Measurements from ENCODE around the gene RPTOR. TPM values are rescaled to one million over a fixed set of nuclear protein-coding genes. Genes with fewer than 3 reads are reported as not detected.

Gene RPTOR
- total RNA-seq, 1 experiment from 2014 or later, result 58.0 TPM

- Histone ChIP-seq H3K36me3 (ENCODE audit: control insufficient read depth, insufficient read depth, low read length) (no peaks in the 10 kb centered on the region), H3K27ac (ENCODE audit: low read length) (no peak overlapping the region), H3K4me1 (ENCODE audit: control insufficient read depth, insufficient read depth, low read length) (no peaks in the 10 kb centered on the region), H3K27me3 (ENCODE audit: control insufficient read depth, insufficient read depth, low read length) (no peaks in the 10 kb centered on the region), H3K4me3 (ENCODE audit: low read depth in 2 of 2, low read length in 2 of 2) (no peak overlapping the region), H3K9me3 (ENCODE audit: control insufficient read depth, insufficient read depth, low read depth, low read length) (no peaks in the 10 kb centered on the region)
- ChIA-PET POLR2A (no interaction called here), CTCF (interaction anchor here (0.6 kb wide), 1 partner anchor 296 kb away, joined by 7 read pairs; no protein-coding TSS in a partner anchor)
- ATAC-seq (no peak), DNase-seq (ENCODE audit: low read depth, low spot score) (no peak)
- in situ Hi-C loops (cut with HindIII; ENCODE audit: low pct_unique_long_range_greater_than_20kb, low sequenced_read_pairs) (no loop called here), intact Hi-C loops (cut with micrococcal nuclease; ENCODE audit: unreplicated experiment) (no loop called here)
- no peak for TF ChIP-seq POLR2AphosphoS5 (IDR thresholded peaks at IDR 0.05; ENCODE audit: low read depth, low read length)
- no peak for TF ChIP-seq CTCF (IDR thresholded peaks at IDR 0.05)
- no peak for TF ChIP-seq SIN3A (IDR thresholded peaks at IDR 0.05; ENCODE audit: borderline replicate concordance, insufficient read depth, low read depth, low read length)
- TF ChIP-seq REST (IDR thresholded peaks at IDR 0.05; ENCODE audit: insufficient read depth in 1 of 2, low read depth in 2 of 2, low read length in 1 of 2), result no peak
- TF ChIP-seq TCF7L2 (IDR thresholded peaks at IDR 0.05; ENCODE audit: low read depth, low read length), result no peak
- no TSS peak for BruUV-seq (replicated peaks)
Observed at GRCh38 chr17:80940171-80941123, 395.8 kb downstream of the RPTOR start.

GRCh38 chr17:80941171-80941570 is 396.5 kb downstream of the RPTOR start:
- no peaks in the 10 kb centered on the region for H3K4me1 ChIP-seq (ENCODE audit: control insufficient read depth, insufficient read depth, low read length)
- ATAC-seq (no peak), DNase-seq (ENCODE audit: low read depth, low spot score) (no peak)
- no peak overlapping the region for H3K27ac ChIP-seq (ENCODE audit: low read length)
- TF ChIP-seq CTCF (IDR thresholded peaks at IDR 0.05) (no peak), TCF7L2 (IDR thresholded peaks at IDR 0.05; ENCODE audit: low read depth, low read length) (no peak), POLR2AphosphoS5 (IDR thresholded peaks at IDR 0.05; ENCODE audit: low read depth, low read length) (no peak), SIN3A (IDR thresholded peaks at IDR 0.05; ENCODE audit: borderline replicate concordance, insufficient read depth, low read depth, low read length) (no peak), REST (IDR thresholded peaks at IDR 0.05; ENCODE audit: insufficient read depth in 1 of 2, low read depth in 2 of 2, low read length in 1 of 2) (no peak)
- no peaks in the 10 kb centered on the region for H3K9me3 ChIP-seq (ENCODE audit: control insufficient read depth, insufficient read depth, low read depth, low read length)
- ChIA-PET POLR2A (no interaction called here), CTCF (interaction anchor here (0.6 kb wide), 1 partner anchor 297 kb away, joined by 7 read pairs; no protein-coding TSS in a partner anchor)
- no peaks in the 10 kb centered on the region for H3K36me3 ChIP-seq (ENCODE audit: control insufficient read depth, insufficient read depth, low read length)
- no peaks in the 10 kb centered on the region for H3K27me3 ChIP-seq (ENCODE audit: control insufficient read depth, insufficient read depth, low read length)
- BruUV-seq (replicated peaks), result no TSS peak
- no peak overlapping the region for H3K4me3 ChIP-seq (ENCODE audit: low read depth in 2 of 2, low read length in 2 of 2)
- in situ Hi-C loops (cut with HindIII; ENCODE audit: low pct_unique_long_range_greater_than_20kb, low sequenced_read_pairs), result no loop called here
- intact Hi-C loops (cut with micrococcal nuclease; ENCODE audit: unreplicated experiment), result no loop called here
